HepG2 (cell line): Measurements from ENCODE around the gene ALB. TPM values are rescaled to one million over a fixed set of nuclear protein-coding genes. Genes with fewer than 3 reads are reported as not detected.

Experiments used
- CBX5 ChIP-seq: sonication (generic); formaldehyde crosslinking; IDR thresholded peaks from 2 replicates; pipeline ENCODE4 v1.4.0; 2020; ENCODE audit warnings: missing genetic modification reagents, borderline replicate concordance
- DNMT1 ChIP-seq: sonication (generic); formaldehyde crosslinking; IDR thresholded peaks from 2 replicates; pipeline ENCODE4 v1.5.1; 2020; ENCODE audit warnings: mild to moderate bottlenecking, missing genetic modification reagents
- DR1 ChIP-seq: sonication (generic); formaldehyde crosslinking; IDR thresholded peaks from 2 replicates; pipeline ENCODE4 v1.8.0; 2021; ENCODE audit warnings: mild to moderate bottlenecking, missing genetic modification reagents, inconsistent platforms
- FOXJ3 ChIP-seq: sonication (generic); formaldehyde crosslinking; IDR thresholded peaks from 2 replicates; pipeline ENCODE4 v1.4.0; 2020; ENCODE audit warnings: missing genetic modification reagents, mild to moderate bottlenecking, borderline replicate concordance
- GMEB2 ChIP-seq: IDR thresholded peaks from 2 replicates; pipeline ENCODE4 v1.6.1; 2016; ENCODE audit warnings: missing biosample characterization, missing genetic modification reagents, low read depth
- HOXA7 ChIP-seq: sonication (generic); formaldehyde crosslinking; IDR thresholded peaks from 2 replicates; pipeline ENCODE4 v1.8.1; 2022; ENCODE audit warnings: mild to moderate bottlenecking, missing genetic modification reagents, moderate library complexity
- MED8 ChIP-seq: sonication (generic); formaldehyde crosslinking; IDR thresholded peaks from 2 replicates; pipeline ENCODE4 v1.8.1; 2023; ENCODE audit warnings: mild to moderate bottlenecking, missing genetic modification reagents; ENCODE audit not compliant: insufficient replicate concordance
- MYPOP ChIP-seq: sonication (generic); formaldehyde crosslinking; IDR thresholded peaks from 2 replicates; pipeline ENCODE4 v1.8.1; 2023; ENCODE audit warnings: mild to moderate bottlenecking, moderate library complexity, missing genetic modification reagents
- PLSCR1 ChIP-seq: sonication (generic); formaldehyde crosslinking; IDR thresholded peaks from 2 replicates; pipeline ENCODE4 v1.5.0; 2020; ENCODE audit warnings: missing genetic modification reagents, mild to moderate bottlenecking, borderline replicate concordance
- PRPF4 ChIP-seq: fragments of 200-400 bp; formaldehyde crosslinking; IDR thresholded peaks from 2 replicates; pipeline ENCODE4 v1.6.1; 2016; ENCODE audit warnings: low read length, low read depth; ENCODE audit not compliant: poor library complexity, severe bottlenecking
- RORA ChIP-seq: sonication (generic); formaldehyde crosslinking; IDR thresholded peaks from 2 replicates; pipeline ENCODE4 v1.5.0; 2020; ENCODE audit warnings: mild to moderate bottlenecking, missing genetic modification reagents, moderate library complexity
- TAF1 ChIP-seq: sonication (generic); formaldehyde crosslinking; IDR thresholded peaks from 2 replicates; pipeline ENCODE4 v1.4.0; 2020; ENCODE audit warnings: missing genetic modification reagents
- TBX3 ChIP-seq: fragments of 450-650 bp; IDR thresholded peaks from 2 replicates; pipeline ENCODE4 v1.6.1; 2017; ENCODE audit warnings: antibody characterized with exemption, mild to moderate bottlenecking, inconsistent platforms, borderline replicate concordance
- TRIM24 ChIP-seq: sonication (generic); formaldehyde crosslinking; IDR thresholded peaks from 2 replicates; pipeline ENCODE4 v1.8.0; 2022; ENCODE audit warnings: mild to moderate bottlenecking, missing genetic modification reagents
- ZBTB7B ChIP-seq: sonication (generic); formaldehyde crosslinking; IDR thresholded peaks from 2 replicates; pipeline ENCODE4 v1.4.0; 2020; ENCODE audit warnings: missing genetic modification reagents
- ZFY ChIP-seq: sonication (generic); formaldehyde crosslinking; IDR thresholded peaks from 2 replicates; pipeline ENCODE4 v1.4.0; 2020; ENCODE audit warnings: missing genetic modification reagents
- ZKSCAN8 ChIP-seq: IDR thresholded peaks from 2 replicates; pipeline ENCODE4 v1.6.1; 2016; ENCODE audit warnings: borderline replicate concordance, missing genetic modification reagents, missing compliant biosample characterization
- ZNF446 ChIP-seq: sonication (generic); formaldehyde crosslinking; IDR thresholded peaks from 2 replicates; pipeline ENCODE4 v1.5.0; 2020; ENCODE audit warnings: mild to moderate bottlenecking, missing genetic modification reagents
- ZNF605 ChIP-seq: sonication (generic); formaldehyde crosslinking; IDR thresholded peaks from 2 replicates; pipeline ENCODE4 v1.8.0; 2022; ENCODE audit warnings: mild to moderate bottlenecking, missing genetic modification reagents
- ZNF670 ChIP-seq: sonication (generic); formaldehyde crosslinking; IDR thresholded peaks from 2 replicates; pipeline ENCODE4 v1.8.0; 2022; ENCODE audit warnings: mild to moderate bottlenecking, missing genetic modification reagents, borderline replicate concordance
- polyA plus RNA-seq, 8 experiments: library from polyadenylated mRNA; depleted of rRNA in 3 of 8; stranded (reverse) in 7 of 8; unstranded in 1 of 8; fragments of >200 nt; fragmentation: Illumina TruSeq in 4 of 8; extraction: Trizol in 4 of 8; gene quantifications; 2 replicates each; pipeline versions ENCODE4 v1.2.1 to v1.2.3, GENCODE V29; 2011 to 2016; ENCODE audit warnings: low read depth in 4 of 8, missing spikeins in 1 of 8, mixed read lengths in 1 of 8; ENCODE audit not compliant: insufficient read depth in 1 of 8
- total RNA-seq, 5 experiments: library from RNA; depleted of rRNA; stranded (reverse); fragments of >200 nt; fragmentation: Illumina TruSeq; extraction: Trizol; gene quantifications; 2 replicates each; pipeline ENCODE4 v1.2.3, GENCODE V29; 2016; ENCODE audit warnings: low read depth in 1 of 5
- TF ChIP-seq, protein P1 (sequence below): sonication (generic); formaldehyde crosslinking; IDR thresholded peaks from 2 replicates; pipeline ENCODE4 v1.4.0; 2020; ENCODE audit warnings: missing genetic modification reagents, borderline replicate concordance
- TF ChIP-seq, protein P2 (sequence below): sonication (generic); formaldehyde crosslinking; IDR thresholded peaks from 2 replicates; pipeline ENCODE4 v1.5.1; 2020; ENCODE audit warnings: missing genetic modification reagents, mild to moderate bottlenecking, borderline replicate concordance
- TF ChIP-seq, protein P3 (sequence below): sonication (generic); formaldehyde crosslinking; IDR thresholded peaks from 2 replicates; pipeline ENCODE4 v1.5.0; 2020; ENCODE audit warnings: missing genetic modification reagents

ALB gene
- total and polyA plus RNA-seq, 2 of the 13 experiments (the other 11 are each of a cell fraction or from before 2014, with no cell fraction given), result 22,259 to 22,625 TPM

- TF ChIP-seq GMEB2 (CRISPR knock-in tag), result no peak
- TF ChIP-seq ZKSCAN8 (CRISPR knock-in tag), result no peak
- no peak for TF ChIP-seq CBX5 (CRISPR knock-in tag)
- TF ChIP-seq DR1, result no peak
- TF ChIP-seq ZFY (CRISPR knock-in tag), result peak; percentile 3; the same call in 1 of the 2 replicates
- TF ChIP-seq ZNF605 (CRISPR knock-in tag), result no peak
- TF ChIP-seq TBX3, result no peak
- no peak for TF ChIP-seq ZNF670 (CRISPR knock-in tag)
- no peak for TF ChIP-seq RORA (CRISPR knock-in tag)
- TF ChIP-seq MYPOP (CRISPR knock-in tag), result no peak
- no peak for TF ChIP-seq MED8 (CRISPR knock-in tag)
- TF ChIP-seq, protein P1, sequence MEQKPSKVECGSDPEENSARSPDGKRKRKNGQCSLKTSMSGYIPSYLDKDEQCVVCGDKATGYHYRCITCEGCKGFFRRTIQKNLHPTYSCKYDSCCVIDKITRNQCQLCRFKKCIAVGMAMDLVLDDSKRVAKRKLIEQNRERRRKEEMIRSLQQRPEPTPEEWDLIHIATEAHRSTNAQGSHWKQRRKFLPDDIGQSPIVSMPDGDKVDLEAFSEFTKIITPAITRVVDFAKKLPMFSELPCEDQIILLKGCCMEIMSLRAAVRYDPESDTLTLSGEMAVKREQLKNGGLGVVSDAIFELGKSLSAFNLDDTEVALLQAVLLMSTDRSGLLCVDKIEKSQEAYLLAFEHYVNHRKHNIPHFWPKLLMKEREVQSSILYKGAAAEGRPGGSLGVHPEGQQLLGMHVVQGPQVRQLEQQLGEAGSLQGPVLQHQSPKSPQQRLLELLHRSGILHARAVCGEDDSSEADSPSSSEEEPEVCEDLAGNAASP (CRISPR knock-in tag), result no peak; the same call in 1 of the 2 replicates
- no peak for TF ChIP-seq ZNF446 (CRISPR knock-in tag)
- TF ChIP-seq, protein P2, sequence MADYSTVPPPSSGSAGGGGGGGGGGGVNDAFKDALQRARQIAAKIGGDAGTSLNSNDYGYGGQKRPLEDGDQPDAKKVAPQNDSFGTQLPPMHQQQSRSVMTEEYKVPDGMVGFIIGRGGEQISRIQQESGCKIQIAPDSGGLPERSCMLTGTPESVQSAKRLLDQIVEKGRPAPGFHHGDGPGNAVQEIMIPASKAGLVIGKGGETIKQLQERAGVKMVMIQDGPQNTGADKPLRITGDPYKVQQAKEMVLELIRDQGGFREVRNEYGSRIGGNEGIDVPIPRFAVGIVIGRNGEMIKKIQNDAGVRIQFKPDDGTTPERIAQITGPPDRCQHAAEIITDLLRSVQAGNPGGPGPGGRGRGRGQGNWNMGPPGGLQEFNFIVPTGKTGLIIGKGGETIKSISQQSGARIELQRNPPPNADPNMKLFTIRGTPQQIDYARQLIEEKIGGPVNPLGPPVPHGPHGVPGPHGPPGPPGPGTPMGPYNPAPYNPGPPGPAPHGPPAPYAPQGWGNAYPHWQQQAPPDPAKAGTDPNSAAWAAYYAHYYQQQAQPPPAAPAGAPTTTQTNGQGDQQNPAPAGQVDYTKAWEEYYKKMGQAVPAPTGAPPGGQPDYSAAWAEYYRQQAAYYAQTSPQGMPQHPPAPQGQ (CRISPR knock-in tag), result peak; percentile 90; the same call in 1 of the 2 replicates
- TF ChIP-seq FOXJ3 (CRISPR knock-in tag), result 0 out of 2 replicates have a peak, but pooled peaks have one; percentile 30
- TF ChIP-seq PRPF4, result no peak
- TF ChIP-seq ZBTB7B (CRISPR knock-in tag), result no peak
- TF ChIP-seq PLSCR1 (CRISPR knock-in tag), result no peak
- no peak for TF ChIP-seq TRIM24 (CRISPR knock-in tag)
- TF ChIP-seq TAF1 (CRISPR knock-in tag), result no peak
- TF ChIP-seq, protein P3, sequence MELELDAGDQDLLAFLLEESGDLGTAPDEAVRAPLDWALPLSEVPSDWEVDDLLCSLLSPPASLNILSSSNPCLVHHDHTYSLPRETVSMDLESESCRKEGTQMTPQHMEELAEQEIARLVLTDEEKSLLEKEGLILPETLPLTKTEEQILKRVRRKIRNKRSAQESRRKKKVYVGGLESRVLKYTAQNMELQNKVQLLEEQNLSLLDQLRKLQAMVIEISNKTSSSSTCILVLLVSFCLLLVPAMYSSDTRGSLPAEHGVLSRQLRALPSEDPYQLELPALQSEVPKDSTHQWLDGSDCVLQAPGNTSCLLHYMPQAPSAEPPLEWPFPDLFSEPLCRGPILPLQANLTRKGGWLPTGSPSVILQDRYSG (CRISPR knock-in tag), result no peak
- no peak for TF ChIP-seq HOXA7 (CRISPR knock-in tag)
- TF ChIP-seq DNMT1 (CRISPR knock-in tag), result no peak
Measured at GRCh38 chr4:73415807-73416238, 11.7 kb downstream of the ALB start (continued).
